Esophagus muscularis mucosa (tissue), 4 donors: Measurements from ENCODE around the gene BCAP29. TPM values are rescaled to one million over a fixed set of nuclear protein-coding genes. Genes with fewer than 3 reads are reported as not detected.

Experiments
- DNase-seq: peaks from one replicate; pipeline ENCODE4 v3.0.0-alpha.2; 2017; ENCODE audit errors: extremely low spot score
- H3K27ac ChIP-seq, 4 donors: fragments of 200-600 bp; sonication (generic); replicated peaks in 1 of 4; 1 replicate in 3 of 4; 2 replicates in 1 of 4; pipeline ENCODE4 v1.5.1; 2016 to 2019; ENCODE audit warnings: mild to moderate bottlenecking in 1 of 4
- H3K27me3 ChIP-seq, 4 donors: fragments of 200-600 bp; sonication (generic); one replicate each; pipeline versions ENCODE4 v1.5.1 to v1.6.0; 2016 to 2019
- H3K36me3 ChIP-seq, 4 donors: fragments of 200-600 bp; sonication (generic); one replicate each; pipeline ENCODE4 v1.5.1; 2016 to 2019
- H3K4me1 ChIP-seq, 4 donors: fragments of 200-600 bp; sonication (generic); one replicate each; pipeline ENCODE4 v1.5.1; 2016 to 2019
- H3K4me3 ChIP-seq, 4 donors: fragments of 200-600 bp; sonication (generic); 1 replicate in 2 of 4; 2 replicates in 2 of 4; pipeline ENCODE4 v1.5.1; 2016 to 2019; ENCODE audit warnings: mild to moderate bottlenecking in 4 of 4, moderate library complexity in 1 of 4
- H3K9me3 ChIP-seq, 4 donors: fragments of 200-600 bp; sonication (generic); 1 replicate in 3 of 4; 2 replicates in 1 of 4; pipeline ENCODE4 v1.5.1; 2016 to 2019
- CTCF ChIP-seq, 3 experiments: fragments of 200-600 bp in 2 of 3; fragments of 450-650 bp in 1 of 3; sonication (generic) in 2 of 3; IDR thresholded peaks; one replicate each; pipeline ENCODE4 v1.5.1; 2017 to 2019; ENCODE audit warnings: antibody characterized with exemption in 3 of 3, mild to moderate bottlenecking in 2 of 3, moderate library complexity in 1 of 3
- EP300 ChIP-seq: sonication (generic); formaldehyde crosslinking; IDR thresholded peaks from one replicate; pipeline ENCODE4 v1.6.1; 2017; ENCODE audit warnings: antibody characterized with exemption
- POLR2A ChIP-seq: fragments of 450-650 bp; IDR thresholded peaks from one replicate; pipeline ENCODE4 v1.6.1; 2017; ENCODE audit warnings: antibody characterized with exemption, moderate library complexity, mild to moderate bottlenecking, low read depth
- POLR2AphosphoS5 ChIP-seq, 2 donors: sonication (generic); formaldehyde crosslinking; IDR thresholded peaks; one replicate each; pipeline ENCODE4 v1.6.1; 2017; ENCODE audit warnings: antibody characterized with exemption in 2 of 2
- WGBS: methylation state at CpG from one replicate; pipeline ENCODE4 v1.1.5; 2018; 5-methylcytosine and 5-hydroxymethylcytosine counted together
- intact Hi-C: fragments of 100-400 bp; cut with DNase I; formaldehyde crosslinking; loops from one replicate; pipeline ENCODE4 v1.15.1; 2023
- total RNA-seq, 4 donors: library from RNA; depleted of rRNA; stranded (reverse); fragments of >200 nt; gene quantifications; one replicate each; pipeline versions ENCODE4 v1.1.0 to v1.2.1, GENCODE V29; 2016

BCAP29 gene
- total RNA-seq, 4 donors from 2014 or later = 89.8 to 116 (median 107) TPM

- Histone ChIP-seq H3K4me1 (peaks cover 9 to 13% (median 12%) of the 10 kb centered on the region in 4 donors), H3K9me3 (no peaks in the 10 kb centered on the region), H3K4me3 (no peak overlapping the region), H3K27me3 (no peaks in the 10 kb centered on the region), H3K27ac (no peak overlapping the region), H3K36me3 (peaks cover 15 to 38% (median 25%) of the 10 kb centered on the region in 4 donors)
- no peak for DNase-seq
- TF ChIP-seq POLR2A = no peak
- TF ChIP-seq EP300 = no peak
- TF ChIP-seq POLR2AphosphoS5 (IDR thresholded peaks at IDR 0.05) = no peak
- TF ChIP-seq CTCF (IDR thresholded peaks at IDR 0.05) = no peak
- 80% methylated on average over 1 of the region's 1 CpG for WGBS
- intact Hi-C loops = no loop called here
Observed at GRCh38 chr7:107610323-107610722, 30.3 kb downstream of the BCAP29 start.

- Histone ChIP-seq H3K9me3 (no peaks in the 10 kb centered on the region), H3K27me3 (no peaks in the 10 kb centered on the region), H3K4me3 (no peak overlapping the region), H3K36me3 (peaks cover 18 to 59% (median 33%) of the 10 kb centered on the region in 4 donors), H3K4me1 (peaks cover 9 to 13% (median 12%) of the 10 kb centered on the region in 4 donors), H3K27ac (no peak overlapping the region)
- WGBS = 79% methylated on average over 1 of the region's 1 CpG
- intact Hi-C loops = no loop called here
- TF ChIP-seq POLR2A (no peak), CTCF (IDR thresholded peaks at IDR 0.05) (no peak), EP300 (no peak), POLR2AphosphoS5 (IDR thresholded peaks at IDR 0.05) (no peak)
- DNase-seq = no peak
Observed at GRCh38 chr7:107613439-107613838, 33.4 kb downstream of the BCAP29 start.

- no peaks in the 10 kb centered on the region for H3K9me3 ChIP-seq
- peaks cover 9 to 13% (median 11%) of the 10 kb centered on the region in 4 donors for H3K4me1 ChIP-seq
- DNase-seq = no peak
- TF ChIP-seq POLR2A = no peak
- TF ChIP-seq POLR2AphosphoS5 (IDR thresholded peaks at IDR 0.05) = no peak
- TF ChIP-seq EP300 = no peak
- TF ChIP-seq CTCF (IDR thresholded peaks at IDR 0.05) = no peak
- no peak overlapping the region for H3K27ac ChIP-seq
- H3K4me3 ChIP-seq = no peak overlapping the region
- peaks cover 18 to 62% (median 33%) of the 10 kb centered on the region in 4 donors for H3K36me3 ChIP-seq
- H3K27me3 ChIP-seq = no peaks in the 10 kb centered on the region
- intact Hi-C loops = no loop called here
Observed at GRCh38 chr7:107613948-107614347, 33.9 kb downstream of the BCAP29 start.

GRCh38 chr7:107614425-107614824 lies 34.4 kb downstream of the BCAP29 start:
- DNase-seq = no peak
- no peak overlapping the region for H3K27ac ChIP-seq
- no peaks in the 10 kb centered on the region for H3K9me3 ChIP-seq
- peaks cover 18 to 63% (median 35%) of the 10 kb centered on the region in 4 donors for H3K36me3 ChIP-seq
- H3K4me3 ChIP-seq = no peak overlapping the region
- intact Hi-C loops = no loop called here
- H3K27me3 ChIP-seq = no peaks in the 10 kb centered on the region
- peaks cover 6 to 12% (median 10%) of the 10 kb centered on the region in 4 donors for H3K4me1 ChIP-seq
- no peak for TF ChIP-seq CTCF (IDR thresholded peaks at IDR 0.05)
- no peak for TF ChIP-seq EP300
- no peak for TF ChIP-seq POLR2AphosphoS5 (IDR thresholded peaks at IDR 0.05)
- no peak for TF ChIP-seq POLR2A
